NCI-H446 treated with DMSO at 0.1 percent for 48 hours (cell line): Measurements from ENCODE around the gene MAP4K4.

Experiments
- DNase-seq: peaks from one replicate; lab custom pipeline; 2025; lab: John Stamatoyannopoulos, UW

Gene MAP4K4

DNA sequence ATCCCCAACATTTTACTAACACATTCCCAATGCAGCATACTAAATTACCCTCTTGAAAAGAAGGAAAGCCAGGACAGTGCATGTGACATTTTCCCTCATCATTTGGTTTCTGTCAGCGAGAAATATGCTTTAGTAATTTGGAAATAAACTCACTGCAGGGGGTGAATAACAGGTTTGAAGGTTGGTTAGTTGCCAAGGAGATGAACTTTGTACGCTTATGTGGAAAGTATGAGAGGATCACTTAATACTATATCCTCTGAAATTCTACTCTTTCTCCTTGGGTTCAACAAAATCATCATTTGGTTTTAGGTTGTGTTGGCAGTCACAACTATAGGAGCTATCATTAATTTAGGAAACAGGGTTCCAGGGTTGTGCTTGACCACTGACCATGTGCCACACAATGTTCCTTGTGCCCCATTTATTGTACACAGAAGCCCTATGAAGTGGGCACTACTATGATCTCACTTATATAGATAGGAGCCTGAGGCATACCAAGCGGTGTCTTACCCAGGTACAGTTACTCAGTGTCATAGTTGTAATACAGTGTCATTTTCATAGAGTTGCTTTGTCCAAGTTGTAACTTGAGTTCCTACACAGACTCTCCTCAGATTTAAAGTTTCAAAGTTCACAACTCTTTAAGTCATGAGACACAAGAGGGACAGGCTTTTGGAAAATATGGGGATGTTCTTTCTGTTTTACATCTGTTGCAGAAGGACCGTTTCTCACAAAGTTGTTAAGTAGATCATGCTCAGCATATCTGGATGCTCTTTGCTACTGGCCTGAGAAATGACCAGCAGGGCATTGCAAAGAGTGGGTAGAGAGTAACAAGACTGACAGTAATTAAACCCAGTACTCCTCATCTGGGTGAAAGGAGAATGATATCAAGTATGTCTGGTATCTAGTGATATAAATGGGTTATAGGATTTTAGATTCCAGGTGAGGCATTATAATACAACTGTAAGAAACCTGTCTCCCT, 91.8 kb downstream of the MAP4K4 start:
- DNase-seq = no peak

DNA sequence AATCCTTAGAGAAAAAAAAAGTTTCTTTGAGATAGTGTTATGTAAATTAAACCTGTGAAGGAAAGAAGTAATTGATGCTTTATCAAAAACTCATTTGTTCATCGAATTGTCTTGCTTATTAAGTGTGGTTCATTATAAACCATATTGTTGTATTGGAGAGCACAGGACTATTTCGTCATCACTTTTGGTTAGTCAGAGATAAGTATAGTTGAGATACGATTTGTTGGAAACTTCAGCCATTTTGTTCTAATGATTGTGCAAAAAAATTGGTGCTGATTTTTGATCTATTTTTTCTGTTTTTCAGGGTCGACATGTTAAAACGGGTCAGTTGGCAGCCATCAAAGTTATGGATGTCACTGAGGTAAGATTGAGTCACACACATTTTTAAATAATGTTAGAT, 92.9 kb downstream of the MAP4K4 start:
- DNase-seq = no peak

DNA sequence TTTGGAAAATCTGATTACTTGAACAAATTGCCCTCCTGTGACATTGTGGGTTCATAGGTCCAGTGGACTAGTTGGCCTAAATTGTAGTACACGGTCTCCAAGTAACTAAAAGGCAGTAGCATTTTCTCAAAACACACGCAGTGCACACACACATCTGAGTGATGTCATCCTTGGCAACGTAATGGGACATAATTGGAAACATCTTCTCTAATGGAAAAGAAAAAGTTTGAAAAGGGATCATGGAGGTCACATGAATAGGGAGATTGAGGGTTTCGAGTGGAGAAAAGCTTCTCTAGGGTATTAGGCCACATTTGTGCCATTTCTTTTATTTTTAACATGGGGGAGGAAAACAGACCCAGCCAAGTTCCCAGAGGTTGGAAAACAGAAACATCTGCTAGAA, 93.3 kb downstream of the MAP4K4 start:
- peak; percentile 59 for DNase-seq

DNA sequence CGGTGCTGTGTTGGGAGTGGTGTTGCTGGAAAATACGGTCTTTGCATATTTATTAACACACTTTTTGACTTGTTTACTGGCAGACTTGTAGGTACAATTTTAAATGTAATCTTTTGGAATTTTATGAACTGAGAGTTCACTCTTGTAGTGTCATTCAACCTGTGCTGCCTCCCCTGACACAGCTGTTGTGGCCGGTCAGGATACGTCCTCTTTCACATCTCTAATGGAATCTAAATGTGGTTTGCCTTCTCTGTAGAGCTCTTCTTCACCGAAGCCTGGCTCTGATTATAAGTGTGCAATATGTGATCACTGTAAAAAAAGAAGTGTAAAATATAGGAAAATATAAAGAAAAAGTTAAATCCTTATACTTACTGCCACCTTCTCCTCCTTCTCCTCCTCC, 94.7 kb downstream of the MAP4K4 start:
- no peak for DNase-seq

DNA sequence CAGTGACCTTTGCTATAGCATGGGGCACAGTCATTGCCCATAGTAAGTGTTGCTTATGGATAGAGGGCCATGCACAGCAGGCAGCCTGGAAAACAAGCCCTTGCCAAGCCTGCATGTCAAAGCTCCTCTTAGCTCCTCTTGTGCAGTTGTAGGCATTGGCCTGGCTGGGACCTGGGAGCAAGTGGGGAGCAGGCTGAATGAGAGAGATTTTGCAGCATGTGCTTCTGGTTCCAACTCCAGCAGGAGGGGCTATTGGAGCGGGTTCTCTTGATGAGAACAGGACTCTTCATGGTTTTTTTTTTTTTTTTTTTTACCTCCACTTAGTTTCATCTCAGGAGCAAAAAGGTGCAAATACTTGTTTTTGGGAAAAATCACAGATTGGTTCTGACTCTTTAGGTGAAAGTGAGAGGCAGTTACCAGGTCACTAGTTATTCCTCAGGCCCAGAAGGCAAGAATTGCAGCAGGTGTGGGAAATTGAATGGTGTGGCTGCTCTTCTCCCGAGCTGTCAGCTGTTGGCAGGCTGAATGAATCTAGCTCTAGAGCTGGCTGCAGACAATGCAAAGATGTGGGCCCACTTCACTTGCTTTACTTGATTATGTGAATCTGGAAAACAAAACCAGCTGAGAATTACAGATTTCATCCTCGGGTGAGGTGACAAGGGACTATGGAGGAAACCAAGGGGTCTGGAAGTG, 95.9 kb downstream of the MAP4K4 start:
- DNase-seq = peak; percentile 71

DNA sequence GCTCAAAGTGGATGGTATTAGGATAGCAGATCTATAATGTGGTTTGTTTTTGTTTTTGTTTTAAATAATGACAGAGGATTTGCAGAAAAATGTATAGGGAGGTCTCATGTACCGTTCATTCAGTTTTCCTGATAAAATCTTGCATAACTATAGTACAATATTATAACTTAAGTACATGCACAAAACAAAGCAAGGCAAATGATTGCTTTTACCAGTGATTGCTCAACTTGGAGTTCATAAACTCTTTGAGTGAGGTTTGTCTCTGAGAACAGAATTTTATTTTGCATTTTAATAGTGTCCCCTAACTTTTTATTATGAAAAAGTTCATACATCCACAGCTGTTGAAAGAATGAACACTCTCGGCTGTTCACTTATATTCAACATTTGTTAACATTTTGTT, 96.6 kb downstream of the MAP4K4 start:
- DNase-seq = no peak

DNA sequence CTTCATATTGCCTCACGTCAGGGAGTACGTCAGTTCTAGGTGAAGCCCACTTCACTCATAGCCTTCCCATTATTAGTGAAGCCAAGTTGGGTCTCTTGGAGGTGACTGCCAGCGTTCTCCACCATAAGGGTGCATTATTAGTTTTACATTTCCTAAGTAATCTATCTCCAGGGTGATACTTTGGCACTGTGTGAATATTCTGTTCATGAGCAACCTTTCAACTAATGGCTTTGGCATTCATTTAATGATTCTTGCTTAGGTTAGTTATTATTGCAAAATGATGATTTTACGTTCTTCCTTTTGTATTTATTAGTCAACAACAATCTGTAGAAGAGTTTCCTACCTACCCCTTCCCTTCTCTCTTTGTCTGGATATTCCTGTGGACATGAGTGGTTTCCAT, 97.5 kb downstream of the MAP4K4 start:
- no peak for DNase-seq

DNA sequence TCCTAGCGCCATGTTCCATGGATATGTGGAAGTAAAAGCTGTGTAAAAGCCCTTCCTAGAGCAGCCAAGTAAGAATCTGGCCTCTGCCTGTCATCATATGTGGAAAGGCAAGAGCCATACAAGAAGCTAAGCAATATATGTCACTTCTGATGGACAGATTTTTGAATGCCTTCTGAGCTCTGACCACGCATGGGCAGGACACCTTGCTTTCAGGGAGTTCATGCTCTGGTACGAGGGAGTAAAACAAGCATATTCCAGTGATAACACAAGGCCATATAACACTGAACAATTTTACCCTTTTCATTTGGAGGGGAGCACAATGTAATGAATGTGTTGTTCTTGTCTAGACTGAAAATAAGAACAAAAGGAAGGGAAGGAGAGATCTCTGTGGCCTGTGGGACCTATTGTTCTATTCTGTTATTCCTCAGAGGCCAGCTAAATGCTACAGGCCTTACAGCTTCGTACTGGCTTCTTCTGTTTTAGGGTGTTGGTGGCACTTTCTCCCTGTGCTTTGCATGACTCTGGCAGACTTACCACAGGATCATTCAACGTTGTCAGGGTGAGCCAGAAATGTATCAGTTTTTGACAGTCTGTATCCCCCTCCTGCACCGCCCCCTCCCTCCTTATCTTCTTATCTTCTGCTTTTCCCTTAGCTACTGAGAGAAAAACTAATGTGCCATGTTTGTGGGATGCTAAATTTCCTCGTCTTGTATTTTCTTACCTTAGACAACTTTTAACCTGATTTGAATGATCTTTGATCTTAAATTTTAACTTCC, 99.5 kb downstream of the MAP4K4 start:
- DNase-seq = no peak

- no peak for DNase-seq
Observed at GRCh38 chr2:101801496-101801895, 104.0 kb downstream of the MAP4K4 start.

DNA sequence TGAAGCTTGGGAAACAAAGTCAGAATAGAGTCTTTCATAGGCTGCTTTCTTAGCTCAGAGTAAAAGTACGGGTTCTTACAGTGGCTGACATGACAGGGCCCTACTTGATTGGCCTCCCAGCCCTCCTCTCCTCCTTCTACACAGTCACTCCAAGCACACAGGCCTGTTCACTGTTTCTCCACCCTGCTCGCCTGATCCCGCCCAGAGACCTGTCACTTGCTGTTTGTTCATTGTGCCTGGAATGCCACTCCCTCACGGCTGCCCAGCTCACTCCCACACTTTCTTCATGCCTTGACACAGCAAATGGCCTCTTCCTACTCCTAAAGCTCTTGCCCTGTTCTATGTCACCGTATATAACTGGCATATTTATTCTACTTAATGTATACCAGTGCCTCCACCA, 104.8 kb downstream of the MAP4K4 start:
- DNase-seq = no peak

GRCh38 chr2:101803128-101803527, 105.6 kb downstream of the MAP4K4 start:
- no peak for DNase-seq

DNA sequence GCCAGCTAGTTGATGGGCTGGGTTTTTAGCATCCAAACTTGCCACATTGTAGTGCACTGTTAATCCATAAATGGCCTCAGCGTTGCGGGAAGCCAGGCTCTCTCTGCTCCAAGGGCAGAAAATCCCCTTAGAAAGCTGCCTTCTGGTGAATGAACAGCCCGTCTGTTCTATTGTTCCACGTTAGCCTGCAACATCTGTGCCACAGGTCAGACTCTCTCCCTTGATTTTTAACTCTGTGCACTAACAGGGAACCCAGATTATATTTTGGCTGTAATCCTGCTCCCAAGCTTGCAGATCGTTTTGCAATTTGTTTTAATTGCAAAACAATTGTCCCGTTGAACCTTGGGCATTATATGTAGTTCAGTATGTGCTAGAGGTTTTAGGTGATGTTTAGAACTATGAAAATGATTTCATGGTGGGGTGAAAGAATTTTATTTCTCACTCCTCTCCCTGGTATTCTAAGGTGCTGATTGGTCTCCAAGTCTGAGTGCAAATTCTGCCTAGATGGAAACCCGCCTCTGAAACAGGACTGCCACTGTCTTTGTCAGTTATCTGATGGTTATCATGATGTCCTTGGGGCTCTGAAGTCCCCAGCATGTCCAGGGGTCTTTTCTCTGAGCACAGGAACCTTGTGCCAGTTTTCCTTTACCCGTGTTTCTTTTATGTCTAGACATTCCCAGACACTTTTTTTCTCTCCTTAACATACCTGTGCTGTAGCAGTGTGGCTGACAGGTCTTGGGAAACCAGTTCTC, 106.6 kb downstream of the MAP4K4 start:
- DNase-seq = peak; percentile 35

GRCh38 chr2:101805152-101806088, 107.9 kb downstream of the MAP4K4 start:
- DNase-seq = no peak

- DNase-seq = peak; percentile 7
Observed at GRCh38 chr2:101806123-101806522, 108.6 kb downstream of the MAP4K4 start.

DNA sequence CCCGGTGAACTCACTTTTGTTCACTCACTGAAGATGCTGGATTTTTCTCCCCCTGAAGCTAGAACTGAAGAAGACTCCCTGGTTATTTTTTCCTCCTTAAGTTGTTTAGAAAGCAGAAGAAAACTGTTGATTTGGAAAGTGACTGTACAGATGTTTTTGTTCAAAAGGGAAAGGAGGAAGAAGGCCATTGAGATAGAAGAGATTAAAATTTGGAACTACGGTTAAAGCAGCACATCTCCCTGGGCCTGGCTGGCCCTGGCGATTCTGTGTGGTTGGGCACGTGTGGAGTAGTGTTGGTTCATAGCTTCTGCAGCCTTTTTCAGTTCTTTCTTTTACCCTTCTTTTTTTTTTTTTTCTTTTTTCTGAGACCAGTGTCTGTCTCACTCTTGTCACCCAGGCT, 109.2 kb downstream of the MAP4K4 start:
- DNase-seq = no peak

DNA sequence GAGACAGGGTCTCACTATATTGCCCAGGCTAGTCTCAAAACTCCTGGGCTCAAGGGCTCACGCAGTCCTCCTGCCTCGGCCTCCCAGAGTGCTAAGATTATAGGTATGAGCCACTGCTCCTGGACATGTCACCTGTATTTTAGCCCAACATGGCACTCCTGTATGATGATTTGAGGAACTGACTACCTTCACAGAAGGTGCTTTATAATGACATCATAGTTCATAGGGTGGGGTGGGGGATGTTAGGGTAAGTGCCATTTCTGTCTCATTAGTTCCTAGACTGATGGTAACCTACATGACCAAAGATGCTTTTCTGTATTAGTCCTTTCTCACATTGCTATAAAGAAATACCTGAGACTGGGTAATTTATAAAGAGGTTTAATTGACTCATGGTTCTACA, 109.7 kb downstream of the MAP4K4 start:
- no peak for DNase-seq

- DNase-seq = no peak
Observed at GRCh38 chr2:101808006-101808562, 110.6 kb downstream of the MAP4K4 start.

DNA sequence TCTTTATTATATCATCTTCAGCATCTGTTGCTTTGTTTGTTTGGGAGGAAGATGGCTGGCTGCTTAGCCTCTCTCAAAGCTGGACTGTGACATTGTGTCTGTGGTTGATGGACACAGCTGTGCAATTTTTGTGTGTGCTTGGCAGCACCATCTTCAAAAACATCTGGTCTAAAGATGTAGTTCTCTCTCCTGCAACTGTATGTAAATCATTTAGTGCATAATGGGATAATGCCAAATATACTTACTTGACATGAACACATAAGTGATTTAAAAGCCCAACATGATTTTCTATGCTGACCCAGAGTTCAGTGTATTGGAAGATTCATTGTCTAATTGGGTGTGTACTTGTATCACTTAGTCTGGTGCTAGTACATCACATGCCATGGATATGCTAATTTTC, 112.2 kb downstream of the MAP4K4 start:
- no peak for DNase-seq

DNA sequence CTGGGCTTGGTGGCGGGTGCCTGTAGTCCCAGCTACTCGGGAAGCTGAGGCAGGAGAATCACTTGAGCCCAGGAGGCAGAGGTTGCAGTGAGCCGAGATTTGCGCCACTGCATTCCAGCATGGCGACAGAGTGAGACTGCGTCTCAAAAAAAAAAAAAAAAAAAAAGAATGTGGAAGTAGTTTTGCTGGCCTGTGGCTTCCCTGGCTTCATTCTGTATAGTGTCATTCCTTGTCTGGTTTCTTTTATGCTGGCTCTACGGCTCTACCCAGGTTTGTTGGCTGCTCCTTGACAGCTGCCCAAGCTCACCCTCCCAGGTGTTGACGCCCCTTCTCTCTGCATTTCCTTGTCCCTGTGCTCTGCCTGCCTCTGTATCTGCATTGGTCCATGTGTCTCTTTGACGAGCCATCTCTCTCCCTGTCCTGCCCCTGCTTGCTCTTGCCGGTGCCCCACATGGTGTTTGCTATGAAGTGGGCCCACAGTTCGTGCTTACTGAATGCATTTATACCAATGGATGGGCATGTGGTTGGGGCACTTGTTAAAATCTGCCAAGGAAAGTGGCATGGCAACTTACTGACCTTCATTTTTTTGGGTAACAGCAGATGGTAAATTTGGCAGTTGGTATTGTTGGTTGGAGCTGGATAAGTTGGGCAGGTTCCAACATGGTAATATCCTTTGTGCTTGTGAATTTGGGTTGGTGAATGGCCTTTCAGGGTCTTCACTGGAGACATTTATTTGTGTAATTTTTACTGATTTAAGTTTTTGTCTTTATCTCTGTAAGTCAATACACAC, 113.9 kb downstream of the MAP4K4 start:
- DNase-seq = peak; percentile 92

DNA sequence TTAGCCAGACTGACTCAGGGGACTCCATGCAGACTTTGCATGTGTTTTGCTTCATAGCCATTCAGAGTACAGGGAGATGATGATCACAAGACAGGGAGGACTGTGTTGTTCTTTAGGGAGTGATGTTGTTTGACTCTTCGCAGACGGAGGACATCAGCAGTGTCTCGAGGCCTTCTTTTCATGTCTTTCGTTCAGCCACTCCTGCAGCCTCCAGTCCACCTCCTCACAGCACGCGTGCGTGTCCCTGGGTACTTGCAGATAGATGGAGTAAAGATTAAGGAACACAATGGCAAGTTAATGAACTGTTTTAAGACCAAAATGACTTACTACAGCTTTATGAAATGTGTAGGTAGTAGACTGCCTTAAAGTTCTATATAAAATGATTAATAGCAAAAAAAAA, 114.7 kb downstream of the MAP4K4 start:
- no peak for DNase-seq
